Measurements from ENCODE around the gene GPATCH4. TPM values are rescaled to one million over a fixed set of nuclear protein-coding genes. Genes with fewer than 3 reads are reported as not detected.

Gene GPATCH4
- total RNA-seq, 1 donor from 2014 or later = 8.7 TPM

- no peak for DNase-seq
Observed at GRCh38 chr1:156547434-156547833, 53.8 kb downstream of the GPATCH4 start.

GRCh38 chr1:156546267-156546666 lies 55.0 kb downstream of the GPATCH4 start:
- no peak for DNase-seq

GRCh38 chr1:156544592-156545102 lies 56.6 kb downstream of the GPATCH4 start:
- no peak for DNase-seq

Other genes starting within 250 kb of the GPATCH4 start
- 2.1 TPM for gene RHBG, start 232.3 kb downstream of the GPATCH4 start, total RNA-seq
- 11.2 TPM for gene MEF2D, start 100.7 kb downstream of the GPATCH4 start, total RNA-seq
- 8.6 TPM for gene IQGAP3, start 28.9 kb downstream of the GPATCH4 start, total RNA-seq
- gene TTC24, start 21.8 kb downstream of the GPATCH4 start, total RNA-seq = not detected
- 26.1 TPM for gene NAXE, start 9.7 kb downstream of the GPATCH4 start, total RNA-seq
- 0.20 TPM for gene HAPLN2, start 17.9 kb upstream of the GPATCH4 start, total RNA-seq
- gene BCAN, start 40.6 kb upstream of the GPATCH4 start, total RNA-seq = 2.1 TPM
- gene NES, start 75.9 kb upstream of the GPATCH4 start, total RNA-seq = 54.7 TPM
- 72.5 TPM for gene CRABP2, start 104.1 kb upstream of the GPATCH4 start, total RNA-seq
- 13.1 TPM for gene METTL25B, start 127.0 kb upstream of the GPATCH4 start, total RNA-seq
- gene ISG20L2, start 127.3 kb upstream of the GPATCH4 start, total RNA-seq = 6.6 TPM
- 35.5 TPM for gene MRPL24, start 139.6 kb upstream of the GPATCH4 start, total RNA-seq
- 89.2 TPM for gene HDGF, start 150.2 kb upstream of the GPATCH4 start, total RNA-seq
- 25.8 TPM for gene PRCC, start 166.1 kb upstream of the GPATCH4 start, total RNA-seq
- gene SH2D2A, start 215.4 kb upstream of the GPATCH4 start, total RNA-seq = 0.89 TPM